HG02678 (cell line): ENCODE data around the gene RSBN1.

Experiments
- ATAC-seq: cut with Tn5 transposase; IDR thresholded peaks from one replicate; pipeline ENCODE4 v1.9.1; 2021; ENCODE audit warnings: mild to moderate bottlenecking, moderate library complexity; ENCODE audit not compliant: unreplicated experiment

The RSBN1 gene

GRCh38 chr1:113813218-113813617 lies 942 bp upstream of the RSBN1 start:
- ATAC-seq = no peak

GRCh38 chr1:113812661-113813135 lies 422 bp upstream of the RSBN1 start:
- no peak for ATAC-seq

GRCh38 chr1:113811156-113811887 lies 954 bp downstream of the RSBN1 start:
- ATAC-seq = peak; percentile 21

- no peak for ATAC-seq
Measured at GRCh38 chr1:113809670-113810602, 2.3 kb downstream of the RSBN1 start.

GRCh38 chr1:113808450-113809195 lies 3.7 kb downstream of the RSBN1 start:
- ATAC-seq = no peak

- ATAC-seq = no peak
Measured at GRCh38 chr1:113805639-113806038, 6.6 kb downstream of the RSBN1 start.

- no peak for ATAC-seq
Measured at GRCh38 chr1:113805256-113805531, 7.1 kb downstream of the RSBN1 start.

GRCh38 chr1:113804421-113805255 lies 7.6 kb downstream of the RSBN1 start:
- ATAC-seq = no peak

GRCh38 chr1:113802367-113803007 lies 9.8 kb downstream of the RSBN1 start:
- no peak for ATAC-seq

- no peak for ATAC-seq
Measured at GRCh38 chr1:113800487-113800886, 11.8 kb downstream of the RSBN1 start.

- ATAC-seq = no peak
Measured at GRCh38 chr1:113797472-113797871, 14.8 kb downstream of the RSBN1 start.

- peak; percentile 83 for ATAC-seq
Measured at GRCh38 chr1:113793878-113794834, 18.1 kb downstream of the RSBN1 start.

- ATAC-seq = no peak
Measured at GRCh38 chr1:113792986-113793385, 19.3 kb downstream of the RSBN1 start.

- ATAC-seq = peak; percentile 40
Measured at GRCh38 chr1:113792471-113792870, 19.8 kb downstream of the RSBN1 start.

- no peak for ATAC-seq
Measured at GRCh38 chr1:113788802-113789201, 23.5 kb downstream of the RSBN1 start.

GRCh38 chr1:113787663-113788062 lies 24.6 kb downstream of the RSBN1 start:
- no peak for ATAC-seq

GRCh38 chr1:113786069-113786468 lies 26.2 kb downstream of the RSBN1 start:
- no peak for ATAC-seq

GRCh38 chr1:113784104-113784779 lies 28.0 kb downstream of the RSBN1 start:
- ATAC-seq = peak; percentile 69
